AML-193 (cell line): ENCODE data around the gene MAD1L1.

Experiments used
- DNase-seq, 2 experiments: peaks; one replicate each; lab custom pipeline; 2025; lab: John Stamatoyannopoulos, UW

MAD1L1 gene

GRCh38 chr7:1913466-1914282, 319.1 kb downstream of the MAD1L1 start:
- DNase-seq = no peak

GRCh38 chr7:1912593-1913465, 319.9 kb downstream of the MAD1L1 start:
- DNase-seq = no peak

GRCh38 chr7:1911571-1911970, 321.2 kb downstream of the MAD1L1 start:
- DNase-seq = no peak

GRCh38 chr7:1910827-1911226, 321.9 kb downstream of the MAD1L1 start:
- DNase-seq = no peak

- DNase-seq = no peak
Observed at GRCh38 chr7:1910081-1910685, 322.6 kb downstream of the MAD1L1 start.

- DNase-seq = no peak
Observed at GRCh38 chr7:1909476-1909875, 323.3 kb downstream of the MAD1L1 start.

GRCh38 chr7:1908823-1909420, 323.8 kb downstream of the MAD1L1 start:
- DNase-seq = no peak

- DNase-seq = no peak
Observed at GRCh38 chr7:1907751-1908365, 324.9 kb downstream of the MAD1L1 start.

- DNase-seq = no peak
Observed at GRCh38 chr7:1906988-1907745, 325.6 kb downstream of the MAD1L1 start.

GRCh38 chr7:1906087-1906830, 326.5 kb downstream of the MAD1L1 start:
- DNase-seq = no peak

GRCh38 chr7:1902231-1902855, 330.4 kb downstream of the MAD1L1 start:
- no peak for DNase-seq

- no peak for DNase-seq
Observed at GRCh38 chr7:1901431-1902210, 331.1 kb downstream of the MAD1L1 start.

- no peak for DNase-seq
Observed at GRCh38 chr7:1900847-1901246, 331.9 kb downstream of the MAD1L1 start.

- no peak for DNase-seq
Observed at GRCh38 chr7:1899951-1900762, 332.6 kb downstream of the MAD1L1 start.

GRCh38 chr7:1899196-1899595, 333.5 kb downstream of the MAD1L1 start:
- DNase-seq = no peak

GRCh38 chr7:1898628-1899185, 334.0 kb downstream of the MAD1L1 start:
- no peak for DNase-seq

- no peak for DNase-seq
Observed at GRCh38 chr7:1897861-1898627, 334.7 kb downstream of the MAD1L1 start.
